Stimulated activated naive CD8-positive, alpha-beta T cell treated with anti-CD3 and anti-CD28 coated beads, Interleukin-15, amount 100 ng/mL, for 72 hours (primary cell): ENCODE data around the gene MRGPRE.
"Not testable (repeated sequence)": the region's sequence is repeated elsewhere in the genome, so short reads cannot be mapped to it uniquely, and the experiment has no call there.

Source experiments
- ATAC-seq: fragments of 150-1000 bp; cut with Tn5 transposase; 2 replicates; pipeline ENCODE4 v1.10.0; 2021; ENCODE audit warnings: mild to moderate bottlenecking, moderate library complexity
- DNase-seq, 2 donors: peaks; one replicate each; pipeline ENCODE4 v3.0.0; 2021 to 2022
- H3K27ac Mint-ChIP-seq, 2 donors: one replicate each; pipeline ENCODE4 v1.8.0; 2022; ENCODE audit warnings: mild to moderate bottlenecking in 2 of 2, mixed read lengths in 2 of 2, moderate library complexity in 2 of 2
- H3K27me3 Mint-ChIP-seq: one replicate; pipeline ENCODE4 v1.8.0; 2022; ENCODE audit warnings: mixed read lengths
- H3K4me1 Mint-ChIP-seq: one replicate; pipeline ENCODE4 v1.8.0; 2022; ENCODE audit warnings: mild to moderate bottlenecking, mixed read lengths
- H3K4me3 Mint-ChIP-seq, 2 donors: one replicate each; pipeline ENCODE4 v1.8.0; 2022; ENCODE audit warnings: mild to moderate bottlenecking in 2 of 2, mixed read lengths in 2 of 2, moderate library complexity in 1 of 2
- H3K9me3 Mint-ChIP-seq, 2 donors: one replicate each; pipeline ENCODE4 v1.8.0; 2022; ENCODE audit warnings: mixed read lengths in 2 of 2

The MRGPRE gene, protein sequence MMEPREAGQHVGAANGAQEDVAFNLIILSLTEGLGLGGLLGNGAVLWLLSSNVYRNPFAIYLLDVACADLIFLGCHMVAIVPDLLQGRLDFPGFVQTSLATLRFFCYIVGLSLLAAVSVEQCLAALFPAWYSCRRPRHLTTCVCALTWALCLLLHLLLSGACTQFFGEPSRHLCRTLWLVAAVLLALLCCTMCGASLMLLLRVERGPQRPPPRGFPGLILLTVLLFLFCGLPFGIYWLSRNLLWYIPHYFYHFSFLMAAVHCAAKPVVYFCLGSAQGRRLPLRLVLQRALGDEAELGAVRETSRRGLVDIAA

DNA sequence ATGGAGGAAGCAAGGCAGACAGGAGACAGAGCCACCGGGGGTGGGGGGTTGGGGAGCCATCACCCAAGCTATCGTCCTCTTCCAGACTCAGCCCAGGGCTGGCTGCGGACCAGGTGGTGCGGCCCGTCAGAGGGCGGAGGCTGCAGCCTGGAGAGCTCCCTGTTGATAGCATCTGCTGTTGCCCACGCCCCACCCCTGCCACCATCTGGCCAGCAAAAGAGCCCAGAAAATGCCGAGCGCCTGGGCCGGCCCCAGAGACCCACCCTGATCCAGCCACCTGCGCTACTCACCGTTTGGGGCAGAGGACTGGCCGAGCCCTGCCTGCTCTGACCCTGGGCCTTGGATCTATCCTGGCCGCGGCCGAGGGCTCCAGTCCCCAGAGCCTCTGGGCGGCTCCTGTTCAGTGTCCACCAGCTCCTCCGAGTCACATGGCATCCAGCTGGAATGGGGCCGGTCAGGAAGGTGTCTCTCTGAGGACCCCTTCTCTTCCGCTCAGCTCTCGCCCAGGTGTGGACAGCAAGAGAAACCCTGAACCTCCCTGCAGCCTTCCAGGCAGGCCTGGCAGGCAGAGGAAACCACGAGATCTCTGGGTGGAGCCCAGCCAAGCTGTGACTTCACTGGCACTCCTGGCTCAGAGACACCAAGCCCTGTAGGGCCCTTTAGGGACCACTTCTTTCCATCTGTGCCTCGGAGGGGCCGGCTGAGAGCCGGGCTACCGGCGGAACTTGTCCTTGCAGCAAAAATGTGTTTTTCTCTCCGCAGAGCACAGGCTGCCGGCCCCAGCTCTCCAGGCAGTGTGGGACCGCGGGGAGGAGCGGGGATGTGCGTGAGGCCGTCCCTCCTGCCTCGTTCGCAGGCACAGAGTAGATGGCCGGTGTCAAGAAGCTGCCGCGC lies at the start of gene MRGPRE:
Gene MRGPRE, minus strand, starts transcription at position 567 of the 894 bp plus-strand sequence. CDS start 3,618 bp downstream, outside the sequence.
- Mint-ChIP-seq H3K9me3 (no peaks in the 10 kb centered on the region), H3K4me1 (no peaks in the 10 kb centered on the region), H3K27ac (peak within 1 kb of the TSS in 1 of 2 donors; percentile 76), H3K27me3 (peaks cover 7% of the 10 kb centered on the region), H3K4me3 (no peak within 1 kb of the TSS)
- ATAC-seq (no peak), DNase-seq (no peak)

DNA sequence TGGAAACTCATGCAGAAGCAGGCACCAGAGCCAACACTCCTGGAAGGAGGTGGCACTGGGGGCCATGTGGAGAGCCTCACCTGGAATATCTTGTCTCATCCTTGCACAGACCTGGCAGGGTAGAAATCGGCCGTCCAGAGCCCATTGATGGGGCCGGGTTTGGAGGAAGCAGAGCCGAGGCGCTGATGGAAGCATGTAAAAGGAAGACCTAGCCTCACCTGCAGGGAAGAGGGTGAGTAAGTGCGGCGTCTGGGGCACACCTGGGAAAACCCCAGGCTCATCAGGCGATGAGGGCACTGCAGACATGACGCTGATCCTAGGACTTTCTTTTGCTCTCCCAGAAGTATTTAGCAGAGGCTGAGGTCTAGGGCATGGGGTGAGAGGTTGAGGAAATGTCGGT lies 48.9 kb upstream of the MRGPRE start:
- H3K27ac Mint-ChIP-seq, H3K27me3 Mint-ChIP-seq, H3K4me3 Mint-ChIP-seq, DNase-seq, ATAC-seq, H3K9me3 Mint-ChIP-seq, H3K4me1 Mint-ChIP-seq: not testable (repeated sequence)

DNA sequence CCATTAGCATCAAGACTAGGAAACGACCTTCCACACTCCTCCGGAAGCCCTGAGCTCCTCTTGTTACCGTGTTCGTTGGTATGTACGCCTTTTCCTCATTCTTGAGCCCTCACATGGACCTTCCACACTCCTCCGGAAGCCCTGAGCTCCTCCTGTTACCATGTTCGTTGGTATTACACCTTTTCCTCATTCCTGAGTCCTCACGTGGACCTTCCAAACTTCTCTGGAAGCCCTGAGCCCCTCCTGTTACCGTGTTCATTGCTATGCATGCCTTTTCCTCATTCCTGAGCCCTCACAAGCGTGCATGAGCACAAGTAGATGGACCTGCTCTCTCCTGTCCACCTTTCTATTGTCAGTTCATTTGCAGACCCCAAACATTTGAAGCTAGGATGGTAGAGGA lies 48.4 kb upstream of the MRGPRE start:
- not testable (repeated sequence) for H3K27me3 Mint-ChIP-seq, DNase-seq, H3K4me3 Mint-ChIP-seq, H3K9me3 Mint-ChIP-seq, H3K27ac Mint-ChIP-seq, H3K4me1 Mint-ChIP-seq, ATAC-seq

GRCh38 chr11:3278922-3279321 lies 46.7 kb upstream of the MRGPRE start:
- H3K4me1 Mint-ChIP-seq, H3K9me3 Mint-ChIP-seq, H3K27me3 Mint-ChIP-seq, H3K4me3 Mint-ChIP-seq, DNase-seq, H3K27ac Mint-ChIP-seq: not testable (repeated sequence)
- peak; percentile 86 for ATAC-seq

DNA sequence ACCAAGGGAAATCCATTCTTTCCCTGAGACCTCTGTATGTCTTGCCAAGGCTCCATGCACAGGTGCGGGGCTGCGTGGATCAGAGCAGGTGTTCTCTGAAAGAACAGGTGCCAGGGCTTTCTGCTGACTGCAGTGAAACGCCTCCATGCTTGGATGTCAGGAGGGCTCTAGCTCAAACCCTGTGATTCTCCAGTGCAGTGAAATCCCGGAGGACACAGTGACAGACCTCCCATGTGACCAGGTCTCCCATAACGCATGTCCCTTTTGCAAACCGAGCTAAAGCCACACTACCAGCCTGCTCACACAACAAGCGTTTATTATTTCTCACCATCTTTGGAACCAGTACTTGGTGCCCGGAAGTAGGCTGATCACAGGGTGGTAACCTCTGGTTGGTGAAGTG lies 41.4 kb upstream of the MRGPRE start:
- not testable (repeated sequence) for H3K4me3 Mint-ChIP-seq, DNase-seq, H3K27ac Mint-ChIP-seq, H3K4me1 Mint-ChIP-seq, H3K9me3 Mint-ChIP-seq, ATAC-seq, H3K27me3 Mint-ChIP-seq

- not testable (repeated sequence) for DNase-seq, H3K4me3 Mint-ChIP-seq, ATAC-seq, H3K4me1 Mint-ChIP-seq, H3K27ac Mint-ChIP-seq, H3K27me3 Mint-ChIP-seq, H3K9me3 Mint-ChIP-seq
These were observed 30.3 kb upstream of the MRGPRE start for GRCh38 chr11:3262548-3262947.

DNA sequence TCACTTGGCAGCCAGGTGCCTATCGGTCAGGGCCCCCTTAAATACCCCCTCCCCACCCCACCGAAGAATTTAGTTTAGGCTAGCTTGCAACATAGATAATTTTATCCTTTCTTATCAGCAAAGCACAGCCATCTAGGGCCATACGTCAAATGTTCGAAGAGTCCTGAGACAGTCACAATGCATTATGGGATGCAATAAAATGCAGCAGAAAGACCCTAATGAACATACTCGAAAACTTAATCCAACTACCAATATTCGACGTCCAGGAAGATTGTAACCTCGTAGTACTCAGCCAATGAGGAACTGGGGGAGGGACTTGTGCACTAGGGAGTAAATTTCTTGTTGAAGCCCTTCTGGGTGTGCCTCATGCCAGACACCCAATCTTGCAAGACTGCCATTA lies 29.6 kb upstream of the MRGPRE start:
- H3K27ac Mint-ChIP-seq, H3K27me3 Mint-ChIP-seq, H3K9me3 Mint-ChIP-seq, ATAC-seq, H3K4me1 Mint-ChIP-seq, H3K4me3 Mint-ChIP-seq, DNase-seq: not testable (repeated sequence)

DNA sequence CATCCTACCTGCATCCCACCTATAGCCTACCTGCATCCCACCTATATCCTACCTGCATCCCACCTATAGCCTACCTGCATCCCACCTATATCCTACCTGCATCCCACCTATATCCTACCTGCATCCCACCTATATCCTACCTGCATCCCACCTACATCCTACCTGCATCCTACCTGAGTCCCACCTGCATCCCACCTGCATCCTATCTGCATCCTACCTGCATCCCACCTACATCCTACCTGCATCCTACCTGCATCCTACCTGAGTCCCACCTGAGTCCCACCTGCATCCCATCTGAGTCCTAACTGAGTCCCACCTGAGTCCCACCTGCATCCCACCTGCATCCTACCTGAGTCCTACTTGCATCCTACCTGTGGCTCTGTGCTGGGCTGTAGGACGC lies 25.3 kb upstream of the MRGPRE start:
- H3K4me1 Mint-ChIP-seq, H3K27me3 Mint-ChIP-seq, ATAC-seq, DNase-seq, H3K4me3 Mint-ChIP-seq, H3K27ac Mint-ChIP-seq, H3K9me3 Mint-ChIP-seq: not testable (repeated sequence)

DNA sequence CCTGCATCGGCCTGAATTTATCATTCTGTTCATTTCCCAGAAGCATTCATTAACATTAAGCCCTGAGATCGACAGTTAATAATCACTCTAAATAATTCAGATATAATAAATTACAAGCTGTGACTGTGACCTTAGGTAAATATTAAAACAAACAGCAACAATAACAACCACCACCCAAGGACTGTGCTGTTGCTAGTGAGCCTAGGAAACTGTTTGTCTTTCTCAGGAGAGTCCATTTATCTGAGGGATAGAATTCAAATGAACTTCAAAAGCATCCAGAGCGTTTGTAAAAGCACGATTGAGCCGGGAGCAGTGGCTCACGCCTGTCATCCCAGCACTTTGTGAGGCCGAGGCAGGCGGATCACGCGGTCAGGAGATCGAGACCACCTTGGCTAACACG lies 23.0 kb upstream of the MRGPRE start:
- not testable (repeated sequence) for H3K4me3 Mint-ChIP-seq, H3K9me3 Mint-ChIP-seq, H3K27me3 Mint-ChIP-seq, H3K27ac Mint-ChIP-seq, H3K4me1 Mint-ChIP-seq, DNase-seq, ATAC-seq

DNA sequence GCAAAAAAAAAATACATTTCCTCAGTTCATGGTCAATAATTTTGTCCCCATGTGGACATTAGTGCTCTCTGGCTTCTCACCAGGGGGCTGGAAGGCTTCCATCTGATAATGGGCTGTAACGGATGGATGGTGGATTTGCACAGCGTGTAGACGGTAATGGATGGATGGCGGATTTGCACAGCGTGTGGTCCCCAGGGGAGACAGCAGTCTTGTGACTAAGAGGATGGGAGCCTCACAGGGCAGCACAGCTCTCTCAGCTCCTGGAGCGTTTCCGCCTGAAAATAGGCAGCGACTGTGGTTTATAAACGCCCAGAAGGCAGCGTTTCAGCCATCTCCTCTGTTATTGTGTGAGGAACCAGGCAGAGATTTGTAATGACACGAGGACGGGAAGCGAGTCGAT lies 22.6 kb upstream of the MRGPRE start:
- not testable (repeated sequence) for H3K4me3 Mint-ChIP-seq, DNase-seq, ATAC-seq, H3K27ac Mint-ChIP-seq, H3K27me3 Mint-ChIP-seq, H3K4me1 Mint-ChIP-seq, H3K9me3 Mint-ChIP-seq

- H3K4me1 Mint-ChIP-seq = no peaks in the 10 kb centered on the region
- no peak for DNase-seq
- no peaks in the 10 kb centered on the region for H3K9me3 Mint-ChIP-seq
- H3K27ac Mint-ChIP-seq = no peak overlapping the region
- ATAC-seq = no peak
- peaks cover 7% of the 10 kb centered on the region for H3K27me3 Mint-ChIP-seq
- H3K4me3 Mint-ChIP-seq = no peak overlapping the region
These were observed 12.9 kb upstream of the MRGPRE start for GRCh38 chr11:3245071-3245470.

DNA sequence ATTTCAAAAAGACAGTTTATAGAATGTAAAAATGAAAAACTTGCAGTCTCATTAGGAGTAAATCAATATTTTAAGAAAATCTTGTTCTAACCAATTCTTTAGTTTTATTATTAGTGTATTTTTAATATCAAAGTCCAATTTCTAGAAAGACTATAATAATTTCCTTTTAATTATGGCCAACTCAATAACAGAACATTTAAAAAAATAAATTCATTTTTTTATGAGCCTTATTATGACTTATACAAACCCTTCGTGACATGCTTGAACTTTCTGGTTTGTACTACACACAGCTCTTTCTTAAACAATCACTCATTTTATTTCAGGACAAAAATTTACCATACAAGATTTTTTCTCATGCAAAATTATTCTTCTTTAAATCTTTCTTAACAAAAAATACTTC lies 11.7 kb upstream of the MRGPRE start:
- Mint-ChIP-seq H3K27me3 (peaks cover 7% of the 10 kb centered on the region), H3K9me3 (no peaks in the 10 kb centered on the region), H3K4me1 (no peaks in the 10 kb centered on the region), H3K27ac (no peak overlapping the region), H3K4me3 (no peak overlapping the region)
- ATAC-seq = no peak
- no peak for DNase-seq

- no peak for ATAC-seq
These were observed 4.9 kb upstream of the MRGPRE start for GRCh38 chr11:3237119-3237518.

DNA sequence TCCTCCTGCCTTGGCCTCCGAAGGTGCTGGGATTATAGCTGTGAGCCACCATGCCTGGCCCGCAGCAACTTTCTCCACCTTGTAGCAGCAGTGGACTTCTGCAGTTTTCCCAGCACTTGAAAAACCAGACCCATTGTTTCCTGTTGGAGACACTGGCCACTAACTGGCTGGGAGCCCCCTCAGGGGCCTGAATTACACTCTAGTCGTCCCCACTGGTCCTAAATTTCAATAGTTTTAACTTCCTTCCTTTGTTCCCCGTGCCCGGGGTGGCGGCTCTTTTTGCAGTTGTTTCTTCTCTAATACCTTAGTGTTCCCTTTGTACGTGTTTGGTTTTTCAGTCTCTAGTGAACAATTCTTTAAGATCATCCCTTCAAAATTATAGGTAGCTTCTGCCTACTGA lies 2.6 kb upstream of the MRGPRE start:
- Mint-ChIP-seq H3K27me3 (no peaks in the 10 kb centered on the region), H3K9me3 (no peaks in the 10 kb centered on the region), H3K4me3 (no peak overlapping the region), H3K27ac (no peak overlapping the region), H3K4me1 (no peaks in the 10 kb centered on the region)
- DNase-seq = no peak
- no peak for ATAC-seq

More at GRCh38 chr11:3237119-3237518, 4.9 kb upstream of the MRGPRE start:
- Mint-ChIP-seq H3K27me3 (no peaks in the 10 kb centered on the region), H3K4me1 (no peaks in the 10 kb centered on the region), H3K27ac (no peak overlapping the region), H3K4me3 (no peak overlapping the region), H3K9me3 (no peaks in the 10 kb centered on the region)
- no peak for DNase-seq

DNA sequence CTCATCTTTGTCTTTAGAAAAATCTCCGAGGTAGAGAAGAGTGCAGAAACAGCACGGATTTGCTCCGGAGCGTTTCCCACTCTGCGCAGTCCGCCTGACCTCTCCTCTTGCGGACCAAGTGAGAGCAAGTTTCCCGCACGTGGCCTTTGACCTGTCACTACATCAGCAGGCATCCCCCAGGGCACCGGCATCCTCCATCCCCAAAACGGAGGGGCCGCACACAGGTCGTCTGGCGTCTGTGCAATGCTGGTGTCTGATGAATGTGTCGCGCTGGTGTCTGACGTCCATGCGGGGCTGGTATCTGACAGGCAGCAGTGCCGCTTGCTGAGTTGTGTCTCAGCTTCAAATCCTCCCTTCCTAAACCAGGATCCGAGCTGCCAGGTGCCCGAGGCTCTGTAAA lies 739 bp upstream of the MRGPRE start:
- Mint-ChIP-seq H3K9me3 (no peaks in the 10 kb centered on the region), H3K4me1 (no peaks in the 10 kb centered on the region), H3K4me3 (no peak overlapping the region), H3K27ac (no peak overlapping the region), H3K27me3 (peaks cover 2% of the 10 kb centered on the region)
- ATAC-seq (no peak), DNase-seq (no peak)

GRCh38 chr11:3231550-3231850 lies 717 bp downstream of the MRGPRE start:
- no peak overlapping the region for H3K4me3 Mint-ChIP-seq
- ATAC-seq (no peak), DNase-seq (no peak)
- H3K27me3 Mint-ChIP-seq = peaks cover 7% of the 10 kb centered on the region
- peak overlapping the region in 1 of 2 donors; percentile 76 for H3K27ac Mint-ChIP-seq
- no peaks in the 10 kb centered on the region for H3K9me3 Mint-ChIP-seq
- no peaks in the 10 kb centered on the region for H3K4me1 Mint-ChIP-seq
